ENCODE results near the gene PSMC3. TPM values are rescaled to one million over a fixed set of nuclear protein-coding genes. Genes with fewer than 3 reads are reported as not detected.

The PSMC3 gene
- total and polyA plus RNA-seq, 9 of the 15 experiments (the other 6 are each of a cell fraction or from before 2014, with no cell fraction given): 44.3 to 324 (median 240) TPM

DNA sequence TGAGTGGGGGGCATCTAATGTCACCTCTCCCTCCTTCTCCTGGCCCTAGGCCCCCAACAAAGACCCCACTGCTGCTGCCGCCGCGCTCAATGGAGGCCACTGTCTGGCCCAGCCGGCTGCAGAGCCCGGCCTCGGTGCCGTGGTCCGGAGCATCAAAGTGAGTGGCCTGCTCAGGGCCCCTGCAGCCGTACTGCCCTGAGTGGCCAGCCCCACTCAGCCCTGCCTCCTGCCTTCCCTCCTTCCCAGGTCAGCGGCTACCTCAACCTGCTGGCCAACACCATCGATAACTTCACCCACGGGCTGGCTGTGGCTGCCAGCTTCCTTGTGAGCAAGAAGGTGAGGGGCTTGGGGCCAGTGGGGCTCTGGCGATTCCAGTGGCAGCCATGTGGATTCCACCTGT is 12.9 kb downstream of the PSMC3 start:
- 79% methylated on average over 13 of the region's 13 CpGs for WGBS (ENCODE audit: insufficient coverage, low coverage, missing lambda C conversion rate)
- no TSS peak for BruUV-seq (replicated peaks)
- POLR2A ChIA-PET: interaction anchor here (1.2 to 1.7 kb wide), 2 partner anchors 10 to 44 kb away, joined by 4 to 6 read pairs; no protein-coding TSS in a partner anchor

More for the DNA sequence above, 12.9 kb downstream of the PSMC3 start:
- ATAC-seq (no peak), FAIRE-seq (no peak), DNase-seq (ENCODE audit: extremely low read depth in 1 of 4, low spot score in 3 of 4) (no peak)
- H3K4me2 ChIP-seq (ENCODE audit: insufficient read depth, low read length): no peak overlapping the region
- H3K4me3 ChIP-seq: no peak overlapping the region
- peaks cover 10% of the 10 kb centered on the region; the same call in 2 of the 3 replicates for H3K36me3 ChIP-seq (ENCODE audit: control insufficient read depth, insufficient read depth, low read length)
- H3K27ac ChIP-seq (ENCODE audit: extremely low read depth, low read depth, low read length): no peak overlapping the region
- H3K79me2 ChIP-seq (ENCODE audit: control insufficient read depth, insufficient read depth, low read length): peaks cover 7% of the 10 kb centered on the region; the same call in 2 of the 3 replicates
- peaks cover 7% of the 10 kb centered on the region; the same call in 1 of the 2 replicates for H4K20me1 ChIP-seq (replicated peaks; ENCODE audit: control insufficient read depth, insufficient read depth, low read length)
- TF ChIP-seq, protein P1, sequence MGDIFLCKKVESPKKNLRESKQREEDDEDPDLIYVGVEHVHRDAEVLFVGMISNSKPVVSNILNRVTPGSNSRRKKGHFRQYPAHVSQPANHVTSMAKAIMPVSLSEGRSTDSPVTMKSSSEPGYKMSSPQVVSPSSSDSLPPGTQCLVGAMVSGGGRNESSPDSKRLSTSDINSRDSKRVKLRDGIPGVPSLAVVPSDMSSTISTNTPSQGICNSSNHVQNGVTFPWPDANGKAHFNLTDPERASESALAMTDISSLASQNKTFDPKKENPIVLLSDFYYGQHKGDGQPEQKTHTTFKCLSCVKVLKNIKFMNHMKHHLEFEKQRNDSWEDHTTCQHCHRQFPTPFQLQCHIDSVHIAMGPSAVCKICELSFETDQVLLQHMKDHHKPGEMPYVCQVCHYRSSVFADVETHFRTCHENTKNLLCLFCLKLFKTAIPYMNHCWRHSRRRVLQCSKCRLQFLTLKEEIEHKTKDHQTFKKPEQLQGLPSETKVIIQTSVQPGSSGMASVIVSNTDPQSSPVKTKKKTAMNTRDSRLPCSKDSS (IDR thresholded peaks at IDR 0.05; ENCODE audit: low read depth, partially characterized antibody): no peak
- TF ChIP-seq POLR2G (IDR thresholded peaks at IDR 0.05; ENCODE audit: low read depth, low read length) (peak; percentile 53), RBFOX2 (IDR thresholded peaks at IDR 0.05; ENCODE audit: low read depth, low read length) (peak; percentile 53)
- no peak overlapping the region for H2AFZ ChIP-seq (ENCODE audit: low read depth, low read length)
- no peaks in the 10 kb centered on the region for H3K9me3 ChIP-seq (replicated peaks; ENCODE audit: control insufficient read depth, insufficient read depth, low read depth, low read length)
- H3K27me3 ChIP-seq (ENCODE audit: control insufficient read depth in 2 of 2, insufficient read depth in 2 of 2, low read length in 2 of 2): no peaks in the 10 kb centered on the region
- H3K9me1 ChIP-seq (ENCODE audit: control insufficient read depth, insufficient read depth, low read length): peaks cover 10% of the 10 kb centered on the region
- intact Hi-C loops (cut with micrococcal nuclease) (loop anchor here (2.0 kb wide), 1 partner anchor 203 kb away; no protein-coding TSS in a partner anchor), in situ Hi-C loops (cut with MboI) (no loop called here)
- peak overlapping the region in 1 of 2 experiments; percentile 57; a peak in 2 of 4 replicates for H3K9ac ChIP-seq (ENCODE audit: insufficient read depth in 1 of 2, low read depth in 2 of 2, low read length in 2 of 2)
- H3K4me1 ChIP-seq (replicated peaks in 1 of 2; ENCODE audit: control insufficient read depth in 2 of 2, insufficient read depth in 2 of 2, low read length in 2 of 2): peaks cover 5 to 64% of the 10 kb centered on the region in 2 experiments; a peak in 4 of 5 replicates
- CTCF ChIA-PET (ENCODE audit: low intra/inter-chr PET ratio): no interaction called here
